Sigmoid colon (tissue), 7 donors: Measurements from ENCODE around the gene WDFY1. TPM values are rescaled to one million over a fixed set of nuclear protein-coding genes. Genes with fewer than 3 reads are reported as not detected.

Source experiments
- DNase-seq: peaks from one replicate; pipeline ENCODE4 v3.0.0-alpha.2; 2019
- H3K27ac ChIP-seq, 4 donors: fragments of 200-600 bp; sonication (generic); one replicate each; pipeline ENCODE4 v1.5.1; 2016 to 2019; ENCODE audit warnings: mild to moderate bottlenecking in 1 of 4
- H3K27me3 ChIP-seq, 3 donors: fragments of 200-600 bp; sonication (generic); one replicate each; pipeline ENCODE4 v1.5.1; 2019; ENCODE audit warnings: mild to moderate bottlenecking in 1 of 3
- H3K36me3 ChIP-seq, 4 donors: fragments of 200-600 bp; sonication (generic); one replicate each; pipeline ENCODE4 v1.5.1; 2016 to 2019
- H3K4me1 ChIP-seq, 4 donors: fragments of 200-600 bp; sonication (generic); one replicate each; pipeline ENCODE4 v1.5.1; 2017 to 2019
- H3K4me3 ChIP-seq, 4 donors: fragments of 200-600 bp; sonication (generic); one replicate each; pipeline ENCODE4 v1.5.1; 2017 to 2019; ENCODE audit warnings: mild to moderate bottlenecking in 2 of 4, moderate library complexity in 1 of 4
- H3K9me3 ChIP-seq, 4 donors: fragments of 200-600 bp in 3 of 4; sonication (generic) in 3 of 4; one replicate each; pipeline versions ENCODE4 v1.5.1 to v1.6.1; 2013 to 2019
- EP300 ChIP-seq, 4 donors: sonication (generic); formaldehyde crosslinking; IDR thresholded peaks; one replicate each; pipeline ENCODE4 v1.6.1; 2017; ENCODE audit warnings: antibody characterized with exemption in 4 of 4
- POLR2A ChIP-seq, 2 donors: fragments of 450-650 bp; IDR thresholded peaks; one replicate each; pipeline ENCODE4 v1.6.1; 2016; ENCODE audit warnings: antibody characterized with exemption in 2 of 2, mild to moderate bottlenecking in 2 of 2, moderate library complexity in 2 of 2
- POLR2AphosphoS5 ChIP-seq, 4 donors: sonication (generic); formaldehyde crosslinking; IDR thresholded peaks; one replicate each; pipeline ENCODE4 v1.6.1; 2017; ENCODE audit warnings: antibody characterized with exemption in 4 of 4
- WGBS, 2 donors: extraction: QIAGEN DNeasy Blood & Tissue Kit; methylation state at CpG; one replicate each; pipeline ENCODE4 v1.1.7; 2013; 5-methylcytosine and 5-hydroxymethylcytosine counted together
- intact Hi-C: fragments of 100-400 bp; cut with DNase I; formaldehyde crosslinking; loops from one replicate; pipeline ENCODE4 v1.15.1; 2023
- polyA plus RNA-seq, 3 donors: library from polyadenylated mRNA; stranded (reverse); fragments of 200-250 nt; gene quantifications; one replicate each; pipeline ENCODE4 v1.2.3, GENCODE V29; 2013
- total RNA-seq, 4 donors: library from RNA; depleted of rRNA; stranded (reverse); fragments of >200 nt; gene quantifications; one replicate each; pipeline ENCODE4 v1.1.0, GENCODE V29; 2016
- TF ChIP-seq, protein P1 (sequence below), 4 experiments: fragments of 450-650 bp in 3 of 4; fragments of 200-600 bp in 1 of 4; IDR thresholded peaks; one replicate each; pipeline ENCODE4 v1.5.1; 2016 to 2019; ENCODE audit warnings: antibody characterized with exemption in 4 of 4, mild to moderate bottlenecking in 3 of 4, moderate library complexity in 2 of 4
- donor health status: healthy with polysubstance abuse.
- donor health status: Bipolar disorder and iron deficiency.
- donor health status: healthy.

Gene WDFY1
- total and polyA plus RNA-seq, 7 donors: 17.4 to 36.1 (median 24.3) TPM

- no peak for DNase-seq
- no peaks in the 10 kb centered on the region for H3K4me1 ChIP-seq
- 0 to 62% methylated on average over 2 of the region's 2 CpGs for WGBS, 2 donors
- no peak for TF ChIP-seq EP300 (IDR thresholded peaks at IDR 0.05)
- no peak for TF ChIP-seq POLR2AphosphoS5 (IDR thresholded peaks at IDR 0.05)
- TF ChIP-seq POLR2A (IDR thresholded peaks at IDR 0.05): no peak
- TF ChIP-seq, protein P1, sequence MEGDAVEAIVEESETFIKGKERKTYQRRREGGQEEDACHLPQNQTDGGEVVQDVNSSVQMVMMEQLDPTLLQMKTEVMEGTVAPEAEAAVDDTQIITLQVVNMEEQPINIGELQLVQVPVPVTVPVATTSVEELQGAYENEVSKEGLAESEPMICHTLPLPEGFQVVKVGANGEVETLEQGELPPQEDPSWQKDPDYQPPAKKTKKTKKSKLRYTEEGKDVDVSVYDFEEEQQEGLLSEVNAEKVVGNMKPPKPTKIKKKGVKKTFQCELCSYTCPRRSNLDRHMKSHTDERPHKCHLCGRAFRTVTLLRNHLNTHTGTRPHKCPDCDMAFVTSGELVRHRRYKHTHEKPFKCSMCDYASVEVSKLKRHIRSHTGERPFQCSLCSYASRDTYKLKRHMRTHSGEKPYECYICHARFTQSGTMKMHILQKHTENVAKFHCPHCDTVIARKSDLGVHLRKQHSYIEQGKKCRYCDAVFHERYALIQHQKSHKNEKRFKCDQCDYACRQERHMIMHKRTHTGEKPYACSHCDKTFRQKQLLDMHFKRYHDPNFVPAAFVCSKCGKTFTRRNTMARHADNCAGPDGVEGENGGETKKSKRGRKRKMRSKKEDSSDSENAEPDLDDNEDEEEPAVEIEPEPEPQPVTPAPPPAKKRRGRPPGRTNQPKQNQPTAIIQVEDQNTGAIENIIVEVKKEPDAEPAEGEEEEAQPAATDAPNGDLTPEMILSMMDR (IDR thresholded peaks at IDR 0.05): no peak
- no peaks in the 10 kb centered on the region for H3K9me3 ChIP-seq
- H3K36me3 ChIP-seq: peaks cover 0 to 72% (median 9%) of the 10 kb centered on the region in 4 donors
- no peaks in the 10 kb centered on the region for H3K27me3 ChIP-seq
- intact Hi-C loops: no loop called here
- H3K27ac ChIP-seq: no peak overlapping the region
- H3K4me3 ChIP-seq: no peak overlapping the region
Observed at GRCh38 chr2:223886726-223887125, 58.4 kb downstream of the WDFY1 start.

GRCh38 chr2:223884399-223884798 lies 60.7 kb downstream of the WDFY1 start:
- Histone ChIP-seq H3K36me3 (peaks cover 0 to 80% (median 17%) of the 10 kb centered on the region in 4 donors), H3K27ac (no peak overlapping the region), H3K9me3 (no peaks in the 10 kb centered on the region), H3K4me3 (no peak overlapping the region), H3K27me3 (no peaks in the 10 kb centered on the region), H3K4me1 (no peaks in the 10 kb centered on the region)
- no peak for DNase-seq
- 81 to 89% methylated on average over 3 of the region's 3 CpGs for WGBS, 2 donors
- intact Hi-C loops: no loop called here
- TF ChIP-seq POLR2AphosphoS5 (IDR thresholded peaks at IDR 0.05): no peak
- TF ChIP-seq EP300 (IDR thresholded peaks at IDR 0.05): no peak
- TF ChIP-seq POLR2A (IDR thresholded peaks at IDR 0.05): no peak
- TF ChIP-seq, protein P1 (IDR thresholded peaks at IDR 0.05): no peak

DNA sequence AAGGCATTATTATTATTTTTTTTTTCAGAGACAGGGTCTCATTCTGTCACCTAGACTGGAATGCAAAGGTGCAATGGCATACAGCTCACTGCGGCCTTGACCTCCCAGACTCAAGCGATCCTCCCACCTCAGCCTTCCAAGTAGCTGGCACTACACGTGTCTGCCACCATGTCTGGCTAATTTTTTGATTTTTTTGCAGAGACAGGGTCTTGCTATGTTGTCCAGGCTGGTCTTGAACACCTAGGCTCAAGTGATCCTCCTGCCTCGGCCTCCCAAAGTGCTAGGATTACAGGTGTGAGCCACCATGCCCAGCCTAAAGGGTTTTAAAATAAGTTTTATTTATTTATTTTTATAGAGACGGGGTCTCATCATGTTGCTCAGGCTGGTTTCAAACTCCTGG lies 62.4 kb downstream of the WDFY1 start:
- TF ChIP-seq POLR2AphosphoS5 (IDR thresholded peaks at IDR 0.05): no peak
- TF ChIP-seq POLR2A (IDR thresholded peaks at IDR 0.05): no peak
- TF ChIP-seq EP300 (IDR thresholded peaks at IDR 0.05): no peak
- TF ChIP-seq, protein P1 (IDR thresholded peaks at IDR 0.05): no peak
- no peak overlapping the region for H3K27ac ChIP-seq
- peaks cover 0 to 87% (median 31%) of the 10 kb centered on the region in 4 donors for H3K36me3 ChIP-seq
- DNase-seq: no peak
- H3K27me3 ChIP-seq: no peaks in the 10 kb centered on the region
- H3K4me3 ChIP-seq: no peak overlapping the region
- no peaks in the 10 kb centered on the region for H3K4me1 ChIP-seq
- intact Hi-C loops: no loop called here
- H3K9me3 ChIP-seq: no peaks in the 10 kb centered on the region
- 97 to 98% methylated on average over 5 of the region's 5 CpGs for WGBS, 2 donors

DNA sequence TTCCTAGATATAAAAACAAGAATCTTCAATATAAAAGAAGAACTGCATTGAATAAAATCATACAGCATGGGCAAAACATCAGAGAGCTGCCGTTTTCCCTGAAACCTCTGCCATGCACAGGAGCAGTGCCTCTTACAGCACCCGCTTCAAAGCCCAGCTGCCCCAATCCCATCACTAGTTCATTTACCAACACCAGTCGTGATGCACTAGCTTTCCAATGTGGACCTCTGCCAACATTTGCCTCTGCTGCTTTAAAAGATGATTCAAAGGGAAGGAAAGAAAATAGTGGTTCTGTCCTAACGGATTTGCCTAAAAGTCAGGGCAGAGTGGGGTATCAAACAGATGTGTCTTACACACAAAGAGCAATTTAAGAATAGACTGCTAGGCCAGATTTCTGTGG lies 64.3 kb downstream of the WDFY1 start:
- no peak for DNase-seq
- no peaks in the 10 kb centered on the region for H3K9me3 ChIP-seq
- TF ChIP-seq POLR2A (IDR thresholded peaks at IDR 0.05) (no peak), POLR2AphosphoS5 (IDR thresholded peaks at IDR 0.05) (no peak), EP300 (IDR thresholded peaks at IDR 0.05) (no peak)
- TF ChIP-seq, protein P1 (IDR thresholded peaks at IDR 0.05): no peak
- no peaks in the 10 kb centered on the region for H3K4me1 ChIP-seq
- peaks cover 0 to 98% (median 36%) of the 10 kb centered on the region in 4 donors for H3K36me3 ChIP-seq
- no peak overlapping the region for H3K4me3 ChIP-seq
- no peak overlapping the region for H3K27ac ChIP-seq
- intact Hi-C loops: no loop called here
- WGBS, 2 donors: 80 to 86% methylated on average over 4 of the region's 4 CpGs
- no peaks in the 10 kb centered on the region for H3K27me3 ChIP-seq
